Measurements from ENCODE around the gene IVL. TPM values are rescaled to one million over a fixed set of nuclear protein-coding genes. Genes with fewer than 3 reads are reported as not detected.

Gene IVL
- total RNA-seq, 2 donors from 2014 or later = 0.46 to 0.57 TPM

Other genes starting within 250 kb of the IVL start
- not detected for gene LCE2D, start 245.2 kb upstream of the IVL start, total RNA-seq
- gene LCE2C, start 233.3 kb upstream of the IVL start, total RNA-seq = 1 to 10 TPM in 1 of 2 donors, not detected in 1; 1.8 TPM
- 1 to 10 TPM in 1 of 2 donors, not detected in 1; 3.2 TPM for gene LCE2B, start 222.4 kb upstream of the IVL start, total RNA-seq
- not detected for gene LCE2A, start 210.2 kb upstream of the IVL start, total RNA-seq
- gene LCE4A, start 200.4 kb upstream of the IVL start, total RNA-seq = not detected
- gene KPRP, start 150.5 kb upstream of the IVL start, total RNA-seq = under 1 TPM in 1 of 2 donors, not detected in 1; 0.57 TPM
- gene LCE1F, start 133.4 kb upstream of the IVL start, total RNA-seq = not detected
- not detected for gene LCE1E, start 122.3 kb upstream of the IVL start, total RNA-seq
- not detected for gene LCE1D, start 111.8 kb upstream of the IVL start, total RNA-seq
- 1 to 10 TPM in 1 of 2 donors, not detected in 1; 8.6 TPM for gene LCE1C, start 101.9 kb upstream of the IVL start, total RNA-seq
- gene LCE1B, start 96.6 kb upstream of the IVL start, total RNA-seq = under 1 TPM in 1 of 2 donors, not detected in 1; 0.51 TPM
- gene LCE1A, start 81.1 kb upstream of the IVL start, total RNA-seq = 1 to 10 TPM in 1 of 2 donors, not detected in 1; 3.4 TPM
- gene LCE6A, start 65.7 kb upstream of the IVL start, total RNA-seq = not detected
- not detected for gene LCE7A, start 48.5 kb upstream of the IVL start, total RNA-seq
- gene SMCP, start 30.2 kb upstream of the IVL start, total RNA-seq = 10 to 100 TPM in 1 of 2 donors, not detected in 1; 36.5 TPM
- not detected for gene SPRR5, start 38.7 kb downstream of the IVL start, total RNA-seq
- gene SPRR4, start 62.1 kb downstream of the IVL start, total RNA-seq = not detected
- not detected for gene SPRR1A, start 75.5 kb downstream of the IVL start, total RNA-seq
- not detected for gene SPRR3, start 93.2 kb downstream of the IVL start, total RNA-seq
- gene SPRR1B, start 122.7 kb downstream of the IVL start, total RNA-seq = not detected
- gene SPRR2D, start 132.6 kb downstream of the IVL start, total RNA-seq = not detected
- not detected for gene SPRR2A, start 149.0 kb downstream of the IVL start, total RNA-seq
- not detected for gene SPRR2B, start 163.1 kb downstream of the IVL start, total RNA-seq
- gene SPRR2E, start 186.0 kb downstream of the IVL start, total RNA-seq = not detected
- 1 to 10 TPM in 1 of 2 donors, not detected in 1; 2.2 TPM for gene SPRR2F, start 205.0 kb downstream of the IVL start, total RNA-seq
- gene SPRR2G, start 242.3 kb downstream of the IVL start, total RNA-seq = not detected